ENCODE results near the gene UBE2S.
"Not testable (repeated sequence)": the region's sequence is repeated elsewhere in the genome, so short reads cannot be mapped to it uniquely, and the experiment has no call there.

The UBE2S gene

DNA sequence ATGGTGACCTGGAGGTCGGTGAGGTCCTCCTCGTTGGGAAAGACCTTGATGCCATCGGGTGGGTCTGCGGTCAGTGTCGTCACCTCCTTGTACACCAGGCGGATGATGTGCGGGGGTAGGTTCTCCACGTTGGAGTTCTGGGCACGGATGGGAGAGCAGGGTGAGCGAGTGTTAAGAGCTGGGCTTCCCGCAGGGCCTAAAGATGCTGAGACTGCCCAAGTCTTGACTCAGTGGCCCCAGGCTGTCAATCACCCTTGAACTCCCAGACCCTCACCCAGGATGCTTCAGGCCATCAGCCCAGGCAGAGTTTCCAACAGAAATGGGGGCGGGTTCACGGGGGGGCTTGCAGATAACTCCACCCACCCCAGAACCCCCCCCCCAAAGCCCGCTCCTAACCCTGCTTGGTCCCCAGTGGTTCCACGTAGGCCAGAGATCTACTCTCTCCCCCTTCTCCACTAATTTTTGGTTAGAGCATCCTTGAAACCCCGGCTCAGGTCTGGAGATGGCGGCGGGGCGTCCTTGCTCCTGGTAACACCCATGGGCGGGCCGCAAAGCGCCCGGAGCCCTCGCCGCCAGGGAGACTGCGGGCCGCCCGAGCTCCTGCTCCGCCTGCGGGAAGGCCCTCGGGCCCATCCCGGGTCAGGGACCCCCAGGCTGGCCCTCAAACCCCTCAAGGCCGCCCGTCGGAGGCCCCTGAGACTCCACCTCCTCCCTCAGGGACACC is 600 bp downstream of the UBE2S start:
- in situ Hi-C loops (cut with MboI; ENCODE audit: low sequenced_read_pairs): no loop called here

GRCh38 chr19:55406091-55406825 is 1.3 kb downstream of the UBE2S start:
- in situ Hi-C loops (cut with MboI; ENCODE audit: low sequenced_read_pairs): no loop called here

- in situ Hi-C loops (cut with MboI; ENCODE audit: low sequenced_read_pairs): no loop called here
These were observed 1.9 kb downstream of the UBE2S start for GRCh38 chr19:55405638-55406037.

DNA sequence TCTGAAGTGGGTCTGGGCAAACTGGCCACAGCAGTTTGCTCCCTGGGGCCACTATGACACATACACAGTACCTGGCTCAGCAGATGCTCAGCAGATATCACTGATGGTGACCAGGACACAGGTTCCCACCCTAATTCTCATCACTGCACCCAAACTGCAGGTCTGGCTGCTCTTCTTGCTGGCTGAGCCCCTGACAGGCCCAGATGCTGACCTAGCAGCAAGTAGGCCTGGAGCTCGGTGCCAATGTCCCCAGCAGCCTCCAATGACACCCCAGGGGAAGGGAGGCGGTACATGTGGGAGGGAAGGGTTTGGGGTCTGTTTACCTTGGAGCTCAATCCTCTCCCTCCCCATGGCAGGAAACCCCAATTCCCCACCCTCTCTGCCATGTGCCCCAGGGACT is 5.1 kb downstream of the UBE2S start:
- in situ Hi-C loops (cut with MboI; ENCODE audit: low sequenced_read_pairs): no loop called here

DNA sequence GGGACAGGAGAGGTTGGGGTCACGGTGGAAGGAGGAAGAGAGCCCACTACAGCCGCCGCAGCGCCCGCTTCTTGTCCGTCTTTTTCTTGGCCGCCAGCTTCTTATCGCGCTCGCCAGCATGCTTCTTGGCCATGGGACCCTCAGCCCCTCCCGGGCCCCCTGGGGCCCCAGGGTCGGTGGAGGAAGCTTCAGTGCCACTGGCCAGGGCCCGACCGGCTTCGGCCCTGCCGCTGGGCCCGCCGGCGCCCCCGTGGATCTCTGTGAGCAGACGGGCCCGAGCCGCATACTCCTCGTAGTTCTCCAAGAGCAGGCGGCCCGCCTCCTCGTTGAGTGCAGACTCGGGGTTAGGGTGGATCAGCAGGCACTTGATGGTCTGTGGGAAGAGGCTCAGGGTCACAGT is 6.2 kb downstream of the UBE2S start:
- in situ Hi-C loops (cut with MboI; ENCODE audit: low sequenced_read_pairs): not testable (repeated sequence)

- in situ Hi-C loops (cut with MboI; ENCODE audit: low sequenced_read_pairs): no loop called here
These were observed 7.1 kb downstream of the UBE2S start for GRCh38 chr19:55400281-55401087.

- in situ Hi-C loops (cut with MboI; ENCODE audit: low sequenced_read_pairs): no loop called here
These were observed 9.2 kb downstream of the UBE2S start for GRCh38 chr19:55398200-55398925.

GRCh38 chr19:55392820-55393761 is 14.5 kb downstream of the UBE2S start:
- in situ Hi-C loops (cut with MboI; ENCODE audit: low sequenced_read_pairs): no loop called here

GRCh38 chr19:55391702-55392615 is 15.6 kb downstream of the UBE2S start:
- in situ Hi-C loops (cut with MboI; ENCODE audit: low sequenced_read_pairs): no loop called here

DNA sequence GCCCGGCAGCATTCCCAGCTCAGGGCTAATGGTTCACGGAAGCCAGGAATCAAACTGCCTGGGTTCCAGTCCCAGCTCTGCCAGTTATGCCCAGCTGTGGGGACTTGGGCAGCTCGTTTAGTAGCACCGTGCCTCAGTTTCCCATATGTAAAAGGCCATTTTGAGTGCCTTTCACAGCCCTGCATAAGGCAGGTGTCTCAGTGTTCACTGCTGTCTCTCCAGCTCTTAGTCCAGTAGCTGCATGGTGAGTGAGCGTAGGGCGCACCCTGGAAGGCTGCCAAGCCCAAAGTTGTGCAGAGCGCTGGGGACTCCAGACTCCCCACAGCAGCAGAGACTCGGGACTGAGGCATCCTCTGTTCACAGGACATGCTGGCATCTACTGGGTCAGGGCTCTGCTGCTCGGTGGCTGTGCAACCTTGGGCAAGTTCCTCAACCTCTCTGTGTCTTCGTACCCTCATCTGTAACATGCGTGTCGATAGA is 16.4 kb downstream of the UBE2S start:
- in situ Hi-C loops (cut with MboI; ENCODE audit: low sequenced_read_pairs): no loop called here

GRCh38 chr19:55390461-55390880 is 17.1 kb downstream of the UBE2S start:
- in situ Hi-C loops (cut with MboI; ENCODE audit: low sequenced_read_pairs): no loop called here

GRCh38 chr19:55389386-55390317 is 17.9 kb downstream of the UBE2S start:
- in situ Hi-C loops (cut with MboI; ENCODE audit: low sequenced_read_pairs): no loop called here

DNA sequence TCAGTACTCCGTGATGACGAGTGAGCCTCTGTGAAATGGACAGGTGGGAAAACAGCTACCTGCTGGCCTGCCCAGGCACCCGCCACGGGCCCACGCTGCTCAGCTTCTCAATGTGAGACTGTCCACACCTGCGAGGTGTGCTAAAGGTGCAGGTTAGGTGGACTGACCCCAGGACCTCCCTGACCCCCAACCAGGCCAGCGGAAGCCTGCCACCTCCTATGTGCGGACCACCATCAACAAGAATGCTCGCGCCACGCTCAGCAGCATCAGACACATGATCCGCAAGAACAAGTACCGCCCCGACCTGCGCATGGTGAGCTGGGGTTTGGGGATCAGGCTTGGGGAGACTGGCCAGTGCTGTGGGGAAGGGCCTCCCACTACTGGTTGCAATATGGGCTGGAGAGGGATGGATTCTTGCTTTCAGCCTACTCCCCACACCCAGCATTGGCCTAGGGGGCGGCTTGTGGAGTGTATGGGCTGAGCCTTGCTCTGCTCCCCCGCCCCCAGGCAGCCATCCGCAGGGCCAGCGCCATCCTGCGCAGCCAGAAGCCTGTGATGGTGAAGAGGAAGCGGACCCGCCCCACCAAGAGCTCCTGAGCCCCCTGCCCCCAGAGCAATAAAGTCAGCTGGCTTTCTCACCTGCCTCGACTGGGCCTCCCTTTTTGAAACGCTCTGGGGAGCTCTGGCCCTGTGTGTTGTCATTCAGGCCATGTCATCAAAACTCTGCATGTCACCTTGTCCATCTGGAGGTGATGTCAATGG is 19.7 kb downstream of the UBE2S start:
- in situ Hi-C loops (cut with MboI; ENCODE audit: low sequenced_read_pairs): no loop called here

GRCh38 chr19:55386493-55386971 is 21.1 kb downstream of the UBE2S start:
- in situ Hi-C loops (cut with MboI; ENCODE audit: low sequenced_read_pairs): no loop called here

DNA sequence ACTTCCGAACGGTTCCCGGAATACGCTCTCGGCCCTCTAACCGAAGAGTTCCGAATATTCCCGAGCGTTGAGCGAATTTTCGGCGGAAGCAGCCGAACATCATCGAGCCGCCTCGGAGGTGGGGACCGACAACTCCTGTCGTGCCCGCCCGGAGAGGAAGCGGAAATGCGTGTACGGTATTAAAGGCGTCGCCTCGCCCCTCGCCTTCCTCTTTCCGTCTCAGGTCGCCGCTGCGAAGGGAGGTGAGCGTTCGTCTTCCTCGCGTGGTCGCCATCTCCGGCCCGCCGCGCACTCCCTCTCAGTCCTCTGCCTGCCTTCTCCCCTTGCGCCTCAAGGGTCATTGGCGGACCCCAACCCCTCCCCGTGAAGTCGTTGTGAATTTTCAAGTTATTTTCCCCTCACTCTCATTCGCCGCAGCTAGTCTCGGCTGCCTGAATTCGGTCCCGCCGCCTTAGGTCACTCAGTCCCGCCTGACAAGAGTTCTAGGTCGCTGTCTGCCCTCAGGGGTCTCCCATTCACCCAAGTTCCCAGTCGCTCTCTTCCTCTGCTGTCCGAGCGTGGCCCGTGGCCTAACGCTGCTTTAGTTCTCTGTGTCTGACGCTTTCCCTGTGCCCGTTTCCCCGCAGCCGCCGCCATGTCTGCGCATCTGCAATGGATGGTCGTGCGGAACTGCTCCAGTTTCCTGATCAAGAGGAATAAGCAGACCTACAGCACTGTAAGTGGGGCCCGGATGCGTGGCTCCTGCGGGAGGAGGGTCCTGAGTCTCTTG is 21.7 kb downstream of the UBE2S start, which contains the start of gene RPL28:
Gene RPL28, plus strand, starts transcription at position 209 of the 769 bp plus-strand sequence. Its CDS starts 426 bp downstream, at position 635.
- in situ Hi-C loops (cut with MboI; ENCODE audit: low sequenced_read_pairs): no loop called here

Data from HL-60/S4 treated with retinoic acid at 250 ng/mL for 4 days and 3 days (cell line).